Type B pancreatic cell (in vitro differentiated cells): ENCODE data around the gene MACF1. TPM values are rescaled to one million over a fixed set of nuclear protein-coding genes. Genes with fewer than 3 reads are reported as not detected.
A peak's percentile ranks its signal among the peaks of the same experiment; 100 is the strongest.

Experiments used
- DNase-seq: peaks from one replicate; pipeline ENCODE4 v3.0.0; 2021; ENCODE audit warnings: mixed read lengths; ENCODE audit not compliant: unreplicated experiment; ENCODE audit errors: extremely low spot score
- H3K27ac Mint-ChIP-seq: 2 replicates; pipeline ENCODE4 v1.8.0; 2021; ENCODE audit warnings: mild to moderate bottlenecking, mixed read lengths
- H3K27me3 Mint-ChIP-seq: 2 replicates; pipeline ENCODE4 v1.8.0; 2021; ENCODE audit warnings: mixed read lengths
- H3K36me3 Mint-ChIP-seq: 2 replicates; pipeline ENCODE4 v1.8.0; 2021; ENCODE audit warnings: mixed read lengths
- H3K4me1 Mint-ChIP-seq: one replicate; pipeline ENCODE4 v1.8.0; 2021; ENCODE audit warnings: mixed read lengths; ENCODE audit not compliant: unreplicated experiment
- H3K4me3 Mint-ChIP-seq: 2 replicates; pipeline ENCODE4 v1.8.0; 2021; ENCODE audit warnings: mild to moderate bottlenecking, mixed read lengths
- H3K9me3 Mint-ChIP-seq: 2 replicates; pipeline ENCODE4 v1.8.0; 2021; ENCODE audit warnings: mixed read lengths
- CTCF ChIP-seq: fragments of 200-600 bp; sonication (generic); conservative IDR thresholded peaks from 2 replicates; pipeline ENCODE4 v1.5.0; 2021; ENCODE audit warnings: antibody characterized with exemption, mild to moderate bottlenecking
- total RNA-seq: library from RNA; stranded (reverse); gene quantifications from 2 replicates; pipeline ENCODE4 v1.2.1, GENCODE V29; 2021; ENCODE audit warnings: low replicate concordance

Gene MACF1
- total RNA-seq, 1 donor from 2014 or later, result 201 TPM

GRCh38 chr1:39272027-39272797, 67.7 kb downstream of the MACF1 start:
- Mint-ChIP-seq H3K4me1 (peaks cover 47% of the 10 kb centered on the region), H3K27me3 (no peaks in the 10 kb centered on the region), H3K36me3 (peaks cover 6% of the 10 kb centered on the region), H3K4me3 (peak overlapping the region; percentile 21), H3K27ac (peak overlapping the region; percentile 55), H3K9me3 (no peaks in the 10 kb centered on the region)
- no peak for TF ChIP-seq CTCF
- DNase-seq, result no peak

- Mint-ChIP-seq H3K4me1 (peaks cover 43% of the 10 kb centered on the region), H3K4me3 (peak overlapping the region; percentile 21), H3K27ac (peak overlapping the region; percentile 55), H3K27me3 (no peaks in the 10 kb centered on the region), H3K9me3 (no peaks in the 10 kb centered on the region), H3K36me3 (peaks cover 6% of the 10 kb centered on the region)
- TF ChIP-seq CTCF, result no peak
- no peak for DNase-seq
Measured at GRCh38 chr1:39272798-39273469, 68.4 kb downstream of the MACF1 start.

- no peak overlapping the region for H3K4me3 Mint-ChIP-seq
- no peak overlapping the region for H3K27ac Mint-ChIP-seq
- no peak for TF ChIP-seq CTCF
- no peaks in the 10 kb centered on the region for H3K27me3 Mint-ChIP-seq
- DNase-seq, result no peak
- H3K4me1 Mint-ChIP-seq, result peaks cover 16% of the 10 kb centered on the region
- no peaks in the 10 kb centered on the region for H3K36me3 Mint-ChIP-seq
- no peaks in the 10 kb centered on the region for H3K9me3 Mint-ChIP-seq
Measured at GRCh38 chr1:39275836-39276507, 71.5 kb downstream of the MACF1 start.

DNA sequence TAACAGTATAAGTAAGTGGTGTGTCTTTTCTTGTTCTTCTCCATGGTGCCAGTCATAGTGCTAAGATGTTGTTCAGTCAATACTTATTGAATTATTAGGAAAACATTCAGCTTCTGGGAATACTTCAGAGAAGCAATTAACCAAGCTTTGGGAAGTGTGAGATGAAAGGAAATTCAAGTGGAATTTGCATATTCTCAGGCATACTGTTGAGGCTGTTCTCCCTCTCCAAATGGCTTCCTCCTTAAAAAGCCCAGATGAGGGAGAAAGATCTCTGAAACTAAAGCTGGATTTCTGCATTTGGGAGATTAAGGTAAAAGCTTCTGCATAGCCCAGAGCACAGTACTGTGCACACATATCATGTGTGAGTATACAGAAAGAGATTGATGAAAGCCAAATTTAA, 73.4 kb downstream of the MACF1 start:
- Mint-ChIP-seq H3K4me1 (no peaks in the 10 kb centered on the region), H3K4me3 (no peak overlapping the region), H3K9me3 (no peaks in the 10 kb centered on the region), H3K27me3 (no peaks in the 10 kb centered on the region), H3K27ac (no peak overlapping the region), H3K36me3 (peaks cover 5% of the 10 kb centered on the region)
- no peak for DNase-seq
- TF ChIP-seq CTCF, result no peak

GRCh38 chr1:39282537-39283216, 78.2 kb downstream of the MACF1 start:
- H3K9me3 Mint-ChIP-seq, result no peaks in the 10 kb centered on the region
- no peak for TF ChIP-seq CTCF
- H3K4me1 Mint-ChIP-seq, result no peaks in the 10 kb centered on the region
- H3K4me3 Mint-ChIP-seq, result no peak overlapping the region
- no peak for DNase-seq
- no peak overlapping the region for H3K27ac Mint-ChIP-seq
- no peaks in the 10 kb centered on the region for H3K27me3 Mint-ChIP-seq
- peaks cover 21% of the 10 kb centered on the region for H3K36me3 Mint-ChIP-seq
